Thoracic aorta (tissue), 2 donors: ENCODE data around the gene DHRS3. TPM values are rescaled to one million over a fixed set of nuclear protein-coding genes. Genes with fewer than 3 reads are reported as not detected.
A peak's percentile ranks its signal among the peaks of the same experiment; 100 is the strongest.

Experiments
- ATAC-seq: fragments of 150-250 bp; one replicate; pipeline ENCODE4 v1.8.0; 2017; ENCODE audit warnings: low read depth; ENCODE audit not compliant: insufficient number of reproducible peaks, low FRiP score
- DNase-seq: peaks from one replicate; pipeline ENCODE4 v3.0.0-alpha.2; 2020; ENCODE audit warnings: low spot score
- H3K27ac ChIP-seq, 2 donors: fragments of 200-600 bp; sonication (generic); 1 replicate in 1 of 2; 2 replicates in 1 of 2; pipeline ENCODE4 v1.5.1; 2016; ENCODE audit warnings: mild to moderate bottlenecking in 2 of 2, moderate library complexity in 2 of 2
- H3K27me3 ChIP-seq: fragments of 200-600 bp; sonication (generic); replicated peaks from 2 replicates; pipeline ENCODE4 v1.6.0; 2016; ENCODE audit warnings: mild to moderate bottlenecking; ENCODE audit not compliant: insufficient read depth
- H3K36me3 ChIP-seq: fragments of 200-600 bp; sonication (generic); one replicate; pipeline ENCODE4 v1.5.1; 2016
- H3K4me1 ChIP-seq, 2 donors: fragments of 200-600 bp; sonication (generic); 1 replicate in 1 of 2; 2 replicates in 1 of 2; pipeline versions ENCODE4 v1.5.1 to v1.6.0; 2016; ENCODE audit warnings: low read depth in 2 of 2, mild to moderate bottlenecking in 1 of 2; ENCODE audit not compliant: control insufficient read depth in 1 of 2
- H3K4me3 ChIP-seq: fragments of 200-600 bp; sonication (generic); 2 replicates; pipeline ENCODE4 v1.5.1; 2016; ENCODE audit warnings: mild to moderate bottlenecking
- H3K9me3 ChIP-seq: fragments of 200-600 bp; sonication (generic); 2 replicates; pipeline ENCODE4 v1.5.1; 2016
- CTCF ChIP-seq: fragments of 200-600 bp; sonication (generic); IDR thresholded peaks from one replicate; pipeline ENCODE4 v1.5.1; 2019; ENCODE audit warnings: antibody characterized with exemption
- total RNA-seq, 2 donors: library from RNA; depleted of rRNA; stranded (reverse); fragments of >200 nt; gene quantifications; one replicate each; pipeline versions ENCODE4 v1.1.0 to v1.2.3, GENCODE V29; 2016

The DHRS3 gene
- total RNA-seq, 2 donors from 2014 or later = 65.9 to 150 TPM

DNA sequence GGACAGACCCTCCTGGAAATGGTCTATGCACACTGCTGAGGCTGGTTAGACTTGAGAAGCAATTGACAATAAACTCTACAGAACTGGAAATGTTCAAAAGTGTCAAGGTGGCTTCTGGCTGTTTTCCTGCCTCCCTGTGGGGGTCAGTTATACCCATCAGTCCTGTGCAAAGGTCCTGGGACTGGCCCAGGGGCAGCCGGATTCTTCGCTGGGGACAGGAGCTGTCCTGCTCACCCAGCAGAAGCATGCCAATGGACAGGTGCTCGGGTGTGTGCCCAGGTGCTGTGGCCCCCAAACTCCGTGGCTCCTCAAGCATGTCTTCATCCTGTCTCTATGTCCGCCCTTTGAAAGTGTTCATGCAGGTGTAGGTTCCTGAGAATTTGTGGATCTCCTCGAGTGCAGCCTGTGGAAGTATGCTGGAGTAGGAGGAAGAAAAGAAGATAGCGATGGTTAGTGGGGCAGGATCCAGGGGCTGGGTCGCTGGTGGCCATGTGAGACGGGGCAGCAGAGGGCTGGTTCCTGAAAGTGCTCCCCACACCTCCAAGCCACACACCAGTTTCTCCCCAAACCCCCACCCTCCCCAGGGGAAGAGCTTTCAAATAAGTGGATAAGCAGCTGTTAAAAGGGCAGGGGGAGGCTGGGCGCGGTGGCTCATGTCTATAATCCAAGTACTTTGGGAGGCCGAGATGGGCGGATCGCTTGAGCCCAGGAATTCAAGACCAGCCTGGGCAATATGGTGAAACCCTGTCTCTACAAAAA is 49.8 kb downstream of the DHRS3 start:
- Histone ChIP-seq H3K36me3 (peaks cover 51% of the 10 kb centered on the region), H3K27ac (peak overlapping the region in 1 of 2 donors; percentile 68), H3K9me3 (peaks cover 7% of the 10 kb centered on the region), H3K27me3 (no peaks in the 10 kb centered on the region), H3K4me3 (no peak overlapping the region), H3K4me1 (peaks cover 9 to 25% of the 10 kb centered on the region in 2 donors)
- no peak for TF ChIP-seq CTCF
- ATAC-seq = no peak
- DNase-seq = no peak

DNA sequence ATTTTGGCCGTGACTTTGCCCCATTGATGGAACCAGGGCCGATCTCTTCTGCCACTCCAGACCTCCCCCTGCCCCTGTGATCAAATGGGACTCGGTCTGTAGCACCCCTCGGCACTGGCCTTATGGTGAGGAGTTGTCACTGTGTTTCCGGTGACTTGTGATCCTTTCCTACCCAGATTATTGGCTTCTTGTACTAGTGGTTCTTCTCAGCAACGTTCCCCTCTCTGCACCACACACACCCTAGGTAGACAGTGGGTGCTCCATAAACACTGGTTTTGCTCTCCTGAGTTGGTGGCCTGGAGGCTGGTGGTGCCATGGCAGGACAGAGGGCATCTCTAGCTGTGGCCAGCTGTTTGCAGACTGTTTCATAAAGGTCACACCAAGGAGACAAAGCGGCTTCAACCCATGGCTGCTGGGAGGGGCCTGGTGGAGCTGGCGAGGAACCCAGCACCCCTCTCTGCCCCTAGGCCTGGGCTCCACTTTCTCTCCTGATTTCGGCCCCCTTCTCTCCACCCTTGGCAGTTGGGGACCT is 50.7 kb downstream of the DHRS3 start:
- Histone ChIP-seq H3K27me3 (no peaks in the 10 kb centered on the region), H3K4me3 (no peak overlapping the region), H3K9me3 (peaks cover 12% of the 10 kb centered on the region), H3K36me3 (peaks cover 43% of the 10 kb centered on the region), H3K4me1 (peaks cover 9 to 25% of the 10 kb centered on the region in 2 donors), H3K27ac (peak overlapping the region; percentile 40 to 68)
- TF ChIP-seq CTCF = no peak
- no peak for ATAC-seq
- DNase-seq = no peak

- Histone ChIP-seq H3K27me3 (no peaks in the 10 kb centered on the region), H3K4me3 (no peak overlapping the region), H3K9me3 (peaks cover 12% of the 10 kb centered on the region), H3K36me3 (peaks cover 38% of the 10 kb centered on the region), H3K27ac (peak overlapping the region; percentile 48 to 68), H3K4me1 (peaks cover 9 to 25% of the 10 kb centered on the region in 2 donors)
- ATAC-seq (no peak), DNase-seq (no peak)
- TF ChIP-seq CTCF = no peak
Measured at GRCh38 chr1:12566484-12567287, 51.3 kb downstream of the DHRS3 start.

DNA sequence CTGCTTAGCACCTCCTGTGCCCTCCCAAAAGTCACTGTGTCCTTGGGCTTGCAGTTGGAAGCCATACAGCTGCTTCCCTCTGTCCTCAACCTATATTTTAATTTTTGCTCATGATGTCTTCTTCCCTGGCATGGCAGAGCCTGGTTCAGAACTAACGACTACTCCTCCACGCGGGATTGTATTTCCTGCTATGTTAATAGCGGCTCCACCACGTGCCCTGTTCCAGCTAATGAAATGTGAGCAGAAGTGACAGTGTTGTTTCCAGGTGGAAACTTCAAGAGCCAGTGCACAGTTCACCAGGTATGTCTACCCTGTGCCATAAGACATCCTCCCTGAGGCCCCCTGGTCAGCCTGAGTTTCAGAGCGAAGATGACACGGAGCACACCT is 52.1 kb downstream of the DHRS3 start:
- peaks cover 31% of the 10 kb centered on the region for H3K36me3 ChIP-seq
- no peaks in the 10 kb centered on the region for H3K27me3 ChIP-seq
- ATAC-seq (no peak), DNase-seq (no peak)
- no peak for TF ChIP-seq CTCF
- peaks cover 12% of the 10 kb centered on the region for H3K9me3 ChIP-seq
- H3K4me1 ChIP-seq = peaks cover 9 to 25% of the 10 kb centered on the region in 2 donors
- H3K4me3 ChIP-seq = no peak overlapping the region
- peak overlapping the region; percentile 68 to 74 for H3K27ac ChIP-seq
